Transverse colon (tissue), 4 donors: ENCODE measurements around the gene TMEM88. TPM values are rescaled to one million over a fixed set of nuclear protein-coding genes. Genes with fewer than 3 reads are reported as not detected.

Source experiments
- DNase-seq: peaks from one replicate; pipeline ENCODE4 v3.0.0-alpha.2; 2019
- H3K27ac ChIP-seq, 4 donors: fragments of 200-600 bp; sonication (generic); 2 replicates each; pipeline ENCODE4 v1.5.1; 2016 to 2018; ENCODE audit warnings: inconsistent platforms in 4 of 4
- H3K27me3 ChIP-seq: fragments of 200-600 bp; sonication (generic); 2 replicates; pipeline ENCODE4 v1.5.1; 2017; ENCODE audit warnings: inconsistent platforms
- H3K36me3 ChIP-seq, 4 donors: fragments of 200-600 bp; sonication (generic); 2 replicates each; pipeline ENCODE4 v1.5.1; 2017 to 2019; ENCODE audit warnings: inconsistent platforms in 4 of 4
- H3K4me1 ChIP-seq, 4 donors: fragments of 200-600 bp; sonication (generic); 2 replicates each; pipeline ENCODE4 v1.5.1; 2017 to 2020; ENCODE audit warnings: inconsistent platforms in 4 of 4
- H3K4me3 ChIP-seq, 4 donors: fragments of 200-600 bp; sonication (generic); 1 replicate in 1 of 4; 2 replicates in 3 of 4; pipeline versions ENCODE4 v1.5.1 to v1.6.1; 2017 to 2019; ENCODE audit warnings: inconsistent platforms in 4 of 4
- H3K9me3 ChIP-seq, 2 donors: fragments of 200-600 bp; sonication (generic); 2 replicates each; pipeline ENCODE4 v1.5.1; 2017 to 2019; ENCODE audit warnings: inconsistent platforms in 2 of 2
- EP300 ChIP-seq: sonication (generic); formaldehyde crosslinking; IDR thresholded peaks from one replicate; pipeline ENCODE4 v1.6.1; 2017; ENCODE audit warnings: antibody characterized with exemption, low read depth
- POLR2A ChIP-seq: fragments of 450-650 bp; IDR thresholded peaks from one replicate; pipeline ENCODE4 v1.6.1; 2016; ENCODE audit warnings: antibody characterized with exemption, mild to moderate bottlenecking, moderate library complexity
- POLR2AphosphoS5 ChIP-seq, 3 donors: sonication (generic); formaldehyde crosslinking; IDR thresholded peaks; one replicate each; pipeline ENCODE4 v1.6.1; 2016; ENCODE audit warnings: antibody characterized with exemption in 3 of 3
- WGBS, 2 donors: methylation state at CpG; one replicate each; pipeline ENCODE4 v1.1.5; 2018; ENCODE audit warnings: low coverage in 1 of 2; 5-methylcytosine and 5-hydroxymethylcytosine counted together
- in situ Hi-C, 4 donors: fragments of 200-750 bp; cut with MboI; loops; one replicate each; pipeline versions ENCODE4 v1.15.0 to v1.15.1; 2017; ENCODE audit warnings: low sequenced_read_pairs in 3 of 4, low pct_ligation_motif_present in 1 of 4, low pct_unique_long_range_greater_than_20kb in 1 of 4
- intact Hi-C: fragments of 100-400 bp; cut with DNase I; formaldehyde crosslinking; loops from one replicate; pipeline ENCODE4 v1.15.1; 2023; ENCODE audit warnings: low total_unique reads
- total RNA-seq, 4 donors: library from RNA; depleted of rRNA; stranded (reverse); fragments of >200 nt; gene quantifications; one replicate each; pipeline ENCODE4 v1.1.0, GENCODE V29; 2016
- TF ChIP-seq, protein P1 (sequence below), 5 experiments: fragments of 200-600 bp in 3 of 5; fragments of 450-650 bp in 2 of 5; sonication (generic) in 3 of 5; IDR thresholded peaks; 1 replicate in 2 of 5; 2 replicates in 3 of 5; pipeline ENCODE4 v1.5.1; 2016 to 2017; ENCODE audit warnings: antibody characterized with exemption in 5 of 5, inconsistent platforms in 3 of 5, mild to moderate bottlenecking in 2 of 5, moderate library complexity in 1 of 5

The TMEM88 gene
- total RNA-seq, 4 donors from 2014 or later: 2.4 to 13.1 (median 6.8) TPM

DNA sequence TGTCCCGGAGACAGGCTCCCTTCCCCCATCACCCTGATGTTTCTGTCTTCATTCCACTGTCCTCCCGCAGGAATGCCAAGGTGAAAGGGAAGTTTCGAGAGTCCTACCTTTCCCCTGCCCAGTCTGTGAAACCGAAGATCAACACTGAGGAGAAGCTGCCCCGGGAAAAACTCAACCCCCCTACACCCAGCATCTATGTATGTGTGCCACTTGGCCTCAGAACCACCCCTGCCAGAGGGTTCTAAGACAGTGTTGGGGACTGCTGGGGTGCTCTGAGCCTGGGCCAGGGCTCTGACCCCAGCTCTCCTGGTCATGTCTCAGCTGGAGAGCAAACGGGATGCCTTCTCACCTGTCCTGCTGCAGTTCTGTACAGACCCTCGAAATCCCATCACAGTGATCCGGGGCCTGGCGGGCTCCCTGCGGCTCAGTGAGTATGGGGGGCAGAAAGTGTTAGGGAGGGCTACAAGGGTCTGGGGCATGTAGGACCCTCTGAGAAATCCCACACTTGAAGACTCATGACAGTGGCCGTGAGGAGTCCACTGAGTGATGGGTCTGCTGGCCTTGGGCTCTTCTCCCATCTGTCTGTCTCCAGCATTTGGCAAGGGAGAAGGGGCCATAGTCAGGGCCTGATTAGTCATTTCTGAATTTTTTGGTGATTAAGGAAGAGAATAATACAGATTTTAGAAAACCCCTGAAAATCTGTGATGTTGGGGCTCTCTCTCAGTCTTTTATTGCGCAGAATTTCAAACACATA, 4.9 kb upstream of the TMEM88 start:
- no peak overlapping the region for H3K4me3 ChIP-seq
- no peaks in the 10 kb centered on the region for H3K27me3 ChIP-seq
- no peak overlapping the region for H3K27ac ChIP-seq
- DNase-seq: no peak
- H3K4me1 ChIP-seq: peaks cover 12 to 28% (median 19%) of the 10 kb centered on the region in 4 donors
- no peaks in the 10 kb centered on the region for H3K9me3 ChIP-seq
- intact Hi-C loops: loop anchor here (10.0 kb wide), 1 partner anchor 105 kb away; no protein-coding TSS in a partner anchor
- TF ChIP-seq EP300 (no peak), POLR2A (no peak), POLR2AphosphoS5 (IDR thresholded peaks at IDR 0.05) (peak in 1 of 3 donors; percentile 3)
- TF ChIP-seq, protein P1, sequence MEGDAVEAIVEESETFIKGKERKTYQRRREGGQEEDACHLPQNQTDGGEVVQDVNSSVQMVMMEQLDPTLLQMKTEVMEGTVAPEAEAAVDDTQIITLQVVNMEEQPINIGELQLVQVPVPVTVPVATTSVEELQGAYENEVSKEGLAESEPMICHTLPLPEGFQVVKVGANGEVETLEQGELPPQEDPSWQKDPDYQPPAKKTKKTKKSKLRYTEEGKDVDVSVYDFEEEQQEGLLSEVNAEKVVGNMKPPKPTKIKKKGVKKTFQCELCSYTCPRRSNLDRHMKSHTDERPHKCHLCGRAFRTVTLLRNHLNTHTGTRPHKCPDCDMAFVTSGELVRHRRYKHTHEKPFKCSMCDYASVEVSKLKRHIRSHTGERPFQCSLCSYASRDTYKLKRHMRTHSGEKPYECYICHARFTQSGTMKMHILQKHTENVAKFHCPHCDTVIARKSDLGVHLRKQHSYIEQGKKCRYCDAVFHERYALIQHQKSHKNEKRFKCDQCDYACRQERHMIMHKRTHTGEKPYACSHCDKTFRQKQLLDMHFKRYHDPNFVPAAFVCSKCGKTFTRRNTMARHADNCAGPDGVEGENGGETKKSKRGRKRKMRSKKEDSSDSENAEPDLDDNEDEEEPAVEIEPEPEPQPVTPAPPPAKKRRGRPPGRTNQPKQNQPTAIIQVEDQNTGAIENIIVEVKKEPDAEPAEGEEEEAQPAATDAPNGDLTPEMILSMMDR (IDR thresholded peaks at IDR 0.05): no peak
- peaks cover 0 to 60% (median 22%) of the 10 kb centered on the region in 4 donors for H3K36me3 ChIP-seq
- WGBS, 2 donors: 87 to 100% methylated on average over 1 to 12 of the region's 12 CpGs
- in situ Hi-C loops: loop anchor here in 2 of 4 donors (25.0 kb wide), 1 partner anchor 137 kb away; no protein-coding TSS in a partner anchor

DNA sequence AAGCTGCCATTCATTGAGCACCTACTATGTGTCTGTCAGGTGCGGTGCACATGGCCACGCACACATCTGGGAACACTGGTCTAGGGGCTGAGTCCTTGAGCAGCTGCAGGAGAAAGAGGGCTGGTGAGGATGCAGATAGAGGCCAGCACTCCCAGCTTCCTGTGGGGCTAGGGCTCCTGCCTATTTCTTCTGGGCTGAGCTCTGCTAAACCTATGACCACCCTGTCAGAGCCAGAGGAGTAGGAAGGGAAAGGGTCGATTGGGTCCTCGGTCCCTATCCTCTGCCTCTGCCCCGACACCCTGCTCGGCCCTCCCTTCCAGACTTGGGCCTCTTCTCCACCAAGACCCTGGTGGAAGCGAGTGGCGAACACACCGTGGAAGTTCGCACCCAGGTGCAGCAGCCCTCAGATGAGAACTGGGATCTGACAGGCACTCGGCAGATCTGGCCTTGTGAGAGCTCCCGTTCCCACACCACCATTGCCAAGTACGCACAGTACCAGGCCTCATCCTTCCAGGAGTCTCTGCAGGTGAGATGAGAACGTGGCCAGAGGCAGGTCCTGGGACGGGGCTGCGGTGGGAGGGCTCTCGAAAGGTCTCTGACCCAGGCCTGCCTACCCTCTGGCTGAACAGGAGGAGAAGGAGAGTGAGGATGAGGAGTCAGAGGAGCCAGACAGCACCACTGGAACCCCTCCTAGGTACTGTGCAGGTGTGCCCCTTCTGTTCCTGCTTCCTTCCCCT, 4.0 kb upstream of the TMEM88 start:
- in situ Hi-C loops (loop anchor here in 2 of 4 donors (25.0 kb wide), 1 partner anchor 136 kb away; no protein-coding TSS in a partner anchor), intact Hi-C loops (loop anchor here (10.0 kb wide), 1 partner anchor 106 kb away; no protein-coding TSS in a partner anchor)
- Histone ChIP-seq H3K27me3 (no peaks in the 10 kb centered on the region), H3K4me1 (peaks cover 13 to 28% (median 20%) of the 10 kb centered on the region in 4 donors), H3K9me3 (no peaks in the 10 kb centered on the region), H3K4me3 (no peak overlapping the region), H3K27ac (peak overlapping the region; percentile 21 to 64 (median 50)), H3K36me3 (peaks cover 0 to 55% (median 21%) of the 10 kb centered on the region in 4 donors)
- DNase-seq: no peak
- TF ChIP-seq EP300 (no peak), POLR2A (no peak), POLR2AphosphoS5 (IDR thresholded peaks at IDR 0.05) (no peak)
- TF ChIP-seq, protein P1 (IDR thresholded peaks at IDR 0.05): no peak
- 84 to 92% methylated on average over 2 to 17 of the region's 17 CpGs for WGBS, 2 donors

DNA sequence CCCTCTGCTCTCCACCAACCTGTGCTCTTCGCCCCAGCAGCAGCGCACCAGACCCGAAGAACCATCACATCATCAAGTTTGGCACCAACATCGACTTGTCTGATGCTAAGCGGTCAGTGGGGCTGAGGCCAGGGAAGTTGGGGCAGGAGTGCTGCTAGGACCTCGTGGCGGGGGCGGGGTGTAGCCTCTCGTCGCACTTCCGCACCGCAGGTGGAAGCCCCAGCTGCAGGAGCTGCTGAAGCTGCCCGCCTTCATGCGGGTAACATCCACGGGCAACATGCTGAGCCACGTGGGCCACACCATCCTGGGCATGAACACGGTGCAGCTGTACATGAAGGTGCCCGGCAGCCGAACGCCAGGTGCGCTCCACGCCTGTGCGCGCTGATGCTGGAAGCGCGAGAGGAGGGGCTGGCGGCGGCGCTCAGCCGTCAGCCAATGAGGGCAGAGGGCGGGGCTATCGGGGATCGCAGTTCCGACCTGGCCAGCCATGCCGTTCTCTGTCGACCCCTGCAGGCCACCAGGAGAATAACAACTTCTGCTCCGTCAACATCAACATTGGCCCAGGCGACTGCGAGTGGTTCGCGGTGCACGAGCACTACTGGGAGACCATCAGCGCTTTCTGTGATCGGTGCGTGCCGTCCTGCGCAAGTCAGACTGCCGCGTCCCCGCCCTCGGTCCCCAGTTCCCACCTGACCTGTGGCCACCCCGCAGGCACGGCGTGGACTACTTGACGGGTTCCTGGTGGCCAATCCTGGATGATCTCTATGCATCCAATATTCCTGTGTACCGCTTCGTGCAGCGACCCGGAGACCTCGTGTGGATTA, 3.2 kb upstream of the TMEM88 start:
- Histone ChIP-seq H3K4me3 (peak overlapping the region in 2 of 4 donors; percentile 6), H3K36me3 (peaks cover 0 to 48% (median 16%) of the 10 kb centered on the region in 4 donors)
- in situ Hi-C loops: loop anchor here in 2 of 4 donors (25.0 kb wide), 1 partner anchor 136 kb away; no protein-coding TSS in a partner anchor

More for the DNA sequence above, 3.2 kb upstream of the TMEM88 start:
- H3K27me3 ChIP-seq: no peaks in the 10 kb centered on the region
- TF ChIP-seq POLR2AphosphoS5 (IDR thresholded peaks at IDR 0.05) (peak; percentile 57 to 77 (median 71)), POLR2A (no peak)
- TF ChIP-seq, protein P1 (IDR thresholded peaks at IDR 0.05): peak; percentile 98 to 100 (median 98)
- 21% methylated on average over 33 of the region's 60 CpGs; no CpG with 5 or more reads in 1 of the 2 donors for WGBS, 2 donors
- peak overlapping the region; percentile 21 to 64 (median 50) for H3K27ac ChIP-seq
- DNase-seq: peak; percentile 96
- H3K9me3 ChIP-seq: no peaks in the 10 kb centered on the region
- intact Hi-C loops: loop anchor here (1.0 to 10.0 kb wide), 2 partner anchors 29 to 107 kb away; no protein-coding TSS in a partner anchor
- H3K4me1 ChIP-seq: peaks cover 20 to 35% (median 27%) of the 10 kb centered on the region in 4 donors
